A375 (cell line): Measurements from ENCODE around the gene CMPK1. TPM values are rescaled to one million over a fixed set of nuclear protein-coding genes. Genes with fewer than 3 reads are reported as not detected.

Experiments
- total RNA-seq: library from RNA; depleted of rRNA; stranded (reverse); fragments of >200 nt; shearing (Covaris generic); gene quantifications from 2 replicates; pipeline ENCODE4 v1.2.3, GENCODE V29; 2014; rRNA removed

CMPK1 gene
- total RNA-seq: 70.5 and 75.9 TPM in 2 replicates

GRCh38 chr1:47333578-47333921 is at the start of gene CMPK1:
CMPK1 (plus strand) TSS chr1:47333790; CDS start chr1:47333946, 156 bp downstream.

GRCh38 chr1:47313915-47314664 is 19.5 kb upstream of the CMPK1 start, which contains the start of gene STIL:
STIL (minus strand) TSS chr1:47314147; CDS start chr1:47310319, 3,828 bp downstream.

GRCh38 chr1:47415728-47416318 is 82.2 kb downstream of the CMPK1 start, which contains the start of gene FOXE3:
FOXE3 (plus strand) TSS chr1:47416285; CDS start chr1:47416316, 31 bp downstream.

Other genes with a start within 250 kb of the CMPK1 start
- gene CYP4A22, start 196.3 kb upstream of the CMPK1 start, total RNA-seq: not detected in 2 replicates
- not detected in 2 replicates for gene PDZK1IP1, start 143.8 kb upstream of the CMPK1 start, total RNA-seq
- 0.04 and 0.05 TPM in 2 replicates for gene TAL1, start 101.6 kb upstream of the CMPK1 start, total RNA-seq
- 19.9 TPM in 2 replicates for gene STIL, start 19.6 kb upstream of the CMPK1 start, total RNA-seq
- not detected in 2 replicates for gene FOXE3, start 82.5 kb downstream of the CMPK1 start, total RNA-seq
- gene FOXD2, start 104.3 kb downstream of the CMPK1 start, total RNA-seq: 1.7 and 3.0 TPM in 2 replicates